Left ventricle myocardium inferior (tissue), 1 donor: ENCODE data around the gene EXOC4. TPM values are rescaled to one million over a fixed set of nuclear protein-coding genes. Genes with fewer than 3 reads are reported as not detected.

Experiments
- DNase-seq: peaks from one replicate; pipeline ENCODE4 v3.0.0-alpha.2; 2020
- H3K27ac ChIP-seq: fragments of 200-600 bp; replicated peaks from 2 replicates; pipeline ENCODE4 v1.8.0; 2021
- H3K27me3 ChIP-seq: fragments of 200-600 bp; 2 replicates; pipeline ENCODE4 v1.8.0; 2021; ENCODE audit warnings: low read depth
- H3K36me3 ChIP-seq: fragments of 200-600 bp; 2 replicates; pipeline ENCODE4 v1.8.0; 2021
- H3K4me1 ChIP-seq: fragments of 200-600 bp; 2 replicates; pipeline ENCODE4 v1.8.0; 2021
- H3K4me3 ChIP-seq: fragments of 200-600 bp; 2 replicates; pipeline ENCODE4 v1.8.0; 2021; ENCODE audit warnings: mild to moderate bottlenecking, moderate library complexity
- H3K9me3 ChIP-seq: fragments of 200-600 bp; replicated peaks from 2 replicates; pipeline ENCODE4 v1.8.0; 2021
- CTCF ChIP-seq: fragments of 200-600 bp; IDR thresholded peaks from 2 replicates; pipeline ENCODE4 v1.8.0; 2021; ENCODE audit warnings: antibody characterized with exemption, mild to moderate bottlenecking, borderline replicate concordance
- intact Hi-C: fragments of 100-400 bp; cut with micrococcal nuclease; formaldehyde crosslinking; loops from one replicate; pipeline ENCODE4 v1.11.0; 2022
- total RNA-seq: library from RNA; stranded (reverse); fragmentation: NEBNext Ultra II Directional; extraction: Animal tissue kit (Norgen Biotek cat#: 25700); gene quantifications from one replicate; pipeline ENCODE4 v1.2.1, GENCODE V29; 2021
- donor health status: DM: no; HTN: yes; CAD: no; lungs with severe emphysema.

Gene EXOC4
- total RNA-seq, 1 donor from 2014 or later: 33.8 TPM

DNA sequence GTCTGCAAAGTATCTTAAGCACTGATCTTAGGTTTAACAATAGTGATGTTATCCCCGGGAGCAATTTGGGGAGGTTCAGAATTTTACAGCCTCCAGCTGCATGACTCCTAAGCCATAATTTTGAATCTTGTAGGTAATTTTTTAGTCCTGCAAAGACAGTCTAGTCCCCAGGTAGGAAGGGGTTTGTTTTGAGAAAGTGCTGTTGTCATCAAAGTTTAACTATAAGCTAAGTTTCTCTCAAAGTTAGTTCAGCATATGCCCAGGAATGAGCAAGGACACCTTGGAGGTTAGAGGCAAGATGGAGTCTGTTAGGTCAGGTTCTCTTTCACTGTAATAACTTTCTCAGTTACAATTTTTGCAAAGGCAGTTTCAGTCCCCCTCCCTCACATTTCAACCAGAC, 795.3 kb downstream of the EXOC4 start:
- Histone ChIP-seq H3K27ac (no peak overlapping the region), H3K36me3 (no peaks in the 10 kb centered on the region), H3K27me3 (no peaks in the 10 kb centered on the region), H3K4me3 (no peak overlapping the region), H3K9me3 (no peaks in the 10 kb centered on the region), H3K4me1 (no peaks in the 10 kb centered on the region)
- TF ChIP-seq CTCF: no peak
- no peak for DNase-seq
- intact Hi-C loops: no loop called here

GRCh38 chr7:134051020-134051419, 798.1 kb downstream of the EXOC4 start:
- no peaks in the 10 kb centered on the region for H3K27me3 ChIP-seq
- H3K27ac ChIP-seq: no peak overlapping the region
- no peaks in the 10 kb centered on the region for H3K9me3 ChIP-seq
- H3K4me1 ChIP-seq: no peaks in the 10 kb centered on the region
- intact Hi-C loops: no loop called here
- no peak for TF ChIP-seq CTCF
- H3K36me3 ChIP-seq: no peaks in the 10 kb centered on the region
- DNase-seq: no peak
- no peak overlapping the region for H3K4me3 ChIP-seq

- Histone ChIP-seq H3K36me3 (no peaks in the 10 kb centered on the region), H3K4me3 (no peak overlapping the region), H3K27ac (no peak overlapping the region), H3K9me3 (no peaks in the 10 kb centered on the region), H3K4me1 (peaks cover 1% of the 10 kb centered on the region), H3K27me3 (no peaks in the 10 kb centered on the region)
- intact Hi-C loops: no loop called here
- TF ChIP-seq CTCF: no peak
- no peak for DNase-seq
Measured at GRCh38 chr7:134056816-134057215, 803.9 kb downstream of the EXOC4 start.

- TF ChIP-seq CTCF: no peak
- Histone ChIP-seq H3K4me3 (no peak overlapping the region), H3K27ac (no peak overlapping the region), H3K36me3 (no peaks in the 10 kb centered on the region), H3K9me3 (no peaks in the 10 kb centered on the region), H3K4me1 (peaks cover 16% of the 10 kb centered on the region), H3K27me3 (no peaks in the 10 kb centered on the region)
- intact Hi-C loops: no loop called here
- DNase-seq: no peak
Measured at GRCh38 chr7:134058521-134058920, 805.6 kb downstream of the EXOC4 start.

GRCh38 chr7:134058980-134059379, 806.1 kb downstream of the EXOC4 start:
- H3K27me3 ChIP-seq: no peaks in the 10 kb centered on the region
- H3K27ac ChIP-seq: no peak overlapping the region
- H3K36me3 ChIP-seq: peaks cover under 1% of the 10 kb centered on the region
- TF ChIP-seq CTCF: no peak
- intact Hi-C loops: no loop called here
- DNase-seq: no peak
- no peak overlapping the region for H3K4me3 ChIP-seq
- peaks cover 16% of the 10 kb centered on the region for H3K4me1 ChIP-seq
- no peaks in the 10 kb centered on the region for H3K9me3 ChIP-seq

- H3K4me1 ChIP-seq: peaks cover 16% of the 10 kb centered on the region
- DNase-seq: no peak
- intact Hi-C loops: no loop called here
- H3K27me3 ChIP-seq: no peaks in the 10 kb centered on the region
- H3K4me3 ChIP-seq: no peak overlapping the region
- no peak for TF ChIP-seq CTCF
- H3K27ac ChIP-seq: no peak overlapping the region
- H3K9me3 ChIP-seq: no peaks in the 10 kb centered on the region
- peaks cover 5% of the 10 kb centered on the region for H3K36me3 ChIP-seq
Measured at GRCh38 chr7:134059921-134060320, 807.0 kb downstream of the EXOC4 start.
